Measurements from ENCODE around the gene EBF4.

The EBF4 gene

DNA sequence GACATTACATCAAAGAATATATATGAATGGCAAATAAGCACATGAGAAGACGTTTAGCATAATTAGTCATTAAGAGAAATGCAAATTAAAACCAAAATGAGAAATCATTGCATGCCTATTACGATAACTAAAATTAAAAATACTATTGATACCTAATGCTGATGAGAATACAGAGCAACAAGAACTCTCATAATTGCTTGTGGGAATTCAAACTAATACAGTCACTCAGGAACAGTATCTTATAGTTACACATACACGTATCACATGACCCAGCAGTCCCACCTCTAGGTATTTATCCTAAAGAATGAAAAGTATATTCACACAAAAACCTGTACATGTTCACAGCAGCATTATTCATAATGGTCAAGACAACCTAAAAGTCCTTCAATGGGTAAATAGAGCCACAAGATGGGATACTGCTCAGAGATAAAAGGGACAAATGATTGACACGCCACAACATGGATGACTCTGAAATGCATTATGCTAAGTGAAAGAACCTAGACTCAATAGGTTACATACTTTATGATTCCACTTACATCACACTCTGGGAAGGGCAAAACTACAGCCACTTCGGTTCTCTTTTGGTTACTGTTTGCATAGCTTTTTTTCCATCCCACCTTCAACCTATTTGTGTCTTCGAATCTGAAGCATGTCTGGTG, 91.5 kb downstream of the EBF4 start:
- Histone ChIP-seq H3K4me3 (ENCODE audit: low read length) (no peak overlapping the region), H3K9ac (ENCODE audit: low read length) (no peak overlapping the region), H3K4me1 (ENCODE audit: control insufficient read depth, insufficient read depth, low read length) (no peaks in the 10 kb centered on the region), H3K36me3 (ENCODE audit: control insufficient read depth, insufficient read depth, low read length) (no peaks in the 10 kb centered on the region), H3K27ac (ENCODE audit: low read depth, low read length) (no peak overlapping the region), H3K27me3 (ENCODE audit: control insufficient read depth, insufficient read depth, low read length) (no peaks in the 10 kb centered on the region)

GRCh38 chr20:2793471-2793870, 100.9 kb downstream of the EBF4 start:
- H3K4me1 ChIP-seq (ENCODE audit: control insufficient read depth, insufficient read depth, low read length): no peaks in the 10 kb centered on the region
- no peaks in the 10 kb centered on the region for H3K36me3 ChIP-seq (ENCODE audit: control insufficient read depth, insufficient read depth, low read length)
- H3K27me3 ChIP-seq (ENCODE audit: control insufficient read depth, insufficient read depth, low read length): no peaks in the 10 kb centered on the region

DNA sequence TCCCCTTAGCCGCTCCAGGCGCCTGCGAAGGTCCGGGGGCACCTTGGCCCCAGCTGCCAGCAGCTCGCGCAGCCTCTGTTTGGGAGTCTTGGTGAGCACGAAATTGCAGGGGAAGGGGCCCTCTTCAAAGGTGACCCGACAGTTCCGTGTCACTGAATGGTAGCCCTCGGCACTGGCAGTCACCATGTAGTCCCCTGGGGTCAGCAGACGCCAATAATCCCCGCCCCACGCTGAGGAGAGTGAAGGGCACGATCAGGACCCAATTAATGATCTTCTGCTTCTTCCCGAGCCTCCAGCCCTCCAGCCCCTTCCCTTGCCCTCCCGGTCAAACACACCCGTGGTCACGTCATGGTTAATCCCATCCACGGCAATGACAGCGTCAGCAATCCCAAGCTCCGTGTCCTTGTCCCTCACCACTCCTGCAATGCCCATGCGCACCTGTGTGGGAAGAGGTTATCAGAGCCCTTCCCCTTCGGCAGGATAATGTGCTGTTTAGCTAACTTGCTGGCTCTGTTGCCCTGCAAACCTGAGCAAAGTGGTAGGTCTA, 101.7 kb downstream of the EBF4 start:
- no peak overlapping the region for H3K27ac ChIP-seq (ENCODE audit: low read depth, low read length)
- no peaks in the 10 kb centered on the region for H3K4me1 ChIP-seq (ENCODE audit: control insufficient read depth, insufficient read depth, low read length)
- no peak overlapping the region for H3K4me3 ChIP-seq (ENCODE audit: low read length)
- no peaks in the 10 kb centered on the region for H3K27me3 ChIP-seq (ENCODE audit: control insufficient read depth, insufficient read depth, low read length)
- no peaks in the 10 kb centered on the region for H3K36me3 ChIP-seq (ENCODE audit: control insufficient read depth, insufficient read depth, low read length)
- H3K9ac ChIP-seq (ENCODE audit: low read length): no peak overlapping the region

More at GRCh38 chr20:2793471-2793870, 100.9 kb downstream of the EBF4 start:
- Histone ChIP-seq H3K9ac (ENCODE audit: low read length) (no peak overlapping the region), H3K27ac (ENCODE audit: low read depth, low read length) (no peak overlapping the region), H3K4me3 (ENCODE audit: low read length) (no peak overlapping the region)

DNA sequence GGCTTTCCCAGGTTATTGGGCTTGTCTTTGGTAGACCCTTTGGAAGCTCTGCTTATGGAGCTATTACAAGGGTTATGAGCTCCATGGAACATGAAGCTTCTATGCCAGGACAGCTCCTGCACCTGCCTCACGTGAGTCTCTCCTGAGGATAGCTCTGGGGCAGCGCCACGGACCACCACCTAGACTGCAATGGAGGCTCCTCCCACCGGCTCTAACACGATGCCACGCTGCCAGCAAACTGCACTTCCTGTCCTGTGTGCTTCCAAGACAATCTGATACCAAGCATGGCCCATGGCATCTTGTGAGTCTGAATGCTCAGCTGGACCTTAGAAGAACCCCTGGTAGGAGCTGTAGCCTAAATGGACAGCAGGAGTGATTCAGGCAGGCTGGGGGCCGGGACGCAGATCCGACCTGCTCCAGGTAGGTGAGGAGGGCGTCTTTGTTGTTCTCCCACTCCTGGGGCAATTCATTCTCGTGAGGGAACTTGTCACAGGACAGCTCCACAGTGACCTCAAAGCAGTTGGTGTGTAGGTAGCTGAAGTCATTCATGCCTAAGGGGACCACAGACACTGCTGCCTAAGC, 102.4 kb downstream of the EBF4 start:
- H3K4me1 ChIP-seq (ENCODE audit: control insufficient read depth, insufficient read depth, low read length): no peaks in the 10 kb centered on the region
- no peak overlapping the region for H3K4me3 ChIP-seq (ENCODE audit: low read length)
- H3K9ac ChIP-seq (ENCODE audit: low read length): no peak overlapping the region
- H3K27ac ChIP-seq (ENCODE audit: low read depth, low read length): no peak overlapping the region
- H3K36me3 ChIP-seq (ENCODE audit: control insufficient read depth, insufficient read depth, low read length): no peaks in the 10 kb centered on the region
- H3K27me3 ChIP-seq (ENCODE audit: control insufficient read depth, insufficient read depth, low read length): peaks cover 2% of the 10 kb centered on the region

DNA sequence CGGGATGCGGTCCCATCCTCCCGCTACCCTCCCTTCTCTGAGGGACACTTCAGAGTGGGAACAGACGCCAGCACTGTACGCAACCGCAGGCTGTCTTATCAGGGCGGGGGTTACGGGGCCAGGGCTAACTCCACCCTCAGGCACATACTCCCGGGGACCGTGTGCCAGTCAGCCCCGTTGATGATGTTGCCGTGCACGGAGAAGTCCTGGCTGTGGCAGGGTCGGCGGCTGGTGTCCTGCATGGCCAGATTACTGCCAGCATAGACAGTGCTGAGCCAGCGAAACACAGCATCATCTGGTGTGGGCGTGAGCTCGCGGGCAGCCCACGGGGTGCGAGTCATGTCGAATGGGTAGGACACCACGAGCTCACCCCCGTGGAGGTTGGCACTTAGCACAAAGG, 102.9 kb downstream of the EBF4 start:
- Histone ChIP-seq H3K9ac (ENCODE audit: low read length) (no peak overlapping the region), H3K4me1 (ENCODE audit: control insufficient read depth, insufficient read depth, low read length) (no peaks in the 10 kb centered on the region), H3K27me3 (ENCODE audit: control insufficient read depth, insufficient read depth, low read length) (peaks cover 4% of the 10 kb centered on the region), H3K27ac (ENCODE audit: low read depth, low read length) (no peak overlapping the region), H3K4me3 (ENCODE audit: low read length) (no peak overlapping the region), H3K36me3 (ENCODE audit: control insufficient read depth, insufficient read depth, low read length) (no peaks in the 10 kb centered on the region)

DNA sequence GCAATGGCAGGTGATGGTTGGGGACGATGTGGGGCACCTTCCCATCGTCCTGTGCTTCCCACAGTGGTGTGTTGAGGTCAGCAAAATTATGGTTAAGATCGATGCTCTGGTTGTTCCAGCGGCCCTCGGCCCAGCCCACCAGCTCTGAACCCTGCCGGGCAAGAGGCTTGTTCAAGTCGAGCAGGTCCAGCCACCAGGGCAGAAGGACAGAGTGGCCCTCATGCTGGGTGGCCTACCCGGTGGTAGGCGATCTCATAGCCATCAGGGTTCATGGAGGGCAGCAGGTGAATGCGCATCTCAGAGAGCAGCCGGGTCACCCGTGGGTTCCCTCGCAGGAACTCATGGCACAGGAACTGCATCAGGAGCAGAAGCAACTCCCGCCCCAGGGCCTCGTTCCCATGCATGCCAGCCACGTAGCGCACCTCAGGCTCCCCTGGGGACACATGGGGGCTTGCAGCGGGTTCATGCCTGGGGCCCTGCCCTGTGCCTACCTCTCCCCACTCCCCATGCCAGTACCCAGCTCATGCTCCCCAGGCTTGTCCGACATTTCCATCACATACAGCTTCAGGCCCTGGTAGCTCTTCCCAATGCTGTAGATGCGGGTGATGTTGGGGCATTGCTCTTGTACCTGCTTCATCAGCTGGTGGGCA, 103.6 kb downstream of the EBF4 start:
- Histone ChIP-seq H3K27ac (ENCODE audit: low read depth, low read length) (no peak overlapping the region), H3K9ac (ENCODE audit: low read length) (no peak overlapping the region), H3K27me3 (ENCODE audit: control insufficient read depth, insufficient read depth, low read length) (peaks cover 9% of the 10 kb centered on the region), H3K4me1 (ENCODE audit: control insufficient read depth, insufficient read depth, low read length) (no peaks in the 10 kb centered on the region), H3K4me3 (ENCODE audit: low read length) (no peak overlapping the region), H3K36me3 (ENCODE audit: control insufficient read depth, insufficient read depth, low read length) (no peaks in the 10 kb centered on the region)

- peaks cover 14% of the 10 kb centered on the region for H3K27me3 ChIP-seq (ENCODE audit: control insufficient read depth, insufficient read depth, low read length)
- H3K27ac ChIP-seq (ENCODE audit: low read depth, low read length): no peak overlapping the region
- no peaks in the 10 kb centered on the region for H3K36me3 ChIP-seq (ENCODE audit: control insufficient read depth, insufficient read depth, low read length)
- H3K4me3 ChIP-seq (ENCODE audit: low read length): no peak overlapping the region
- no peak overlapping the region for H3K9ac ChIP-seq (ENCODE audit: low read length)
- H3K4me1 ChIP-seq (ENCODE audit: control insufficient read depth, insufficient read depth, low read length): no peaks in the 10 kb centered on the region
Measured at GRCh38 chr20:2797136-2797983, 104.8 kb downstream of the EBF4 start.

DNA sequence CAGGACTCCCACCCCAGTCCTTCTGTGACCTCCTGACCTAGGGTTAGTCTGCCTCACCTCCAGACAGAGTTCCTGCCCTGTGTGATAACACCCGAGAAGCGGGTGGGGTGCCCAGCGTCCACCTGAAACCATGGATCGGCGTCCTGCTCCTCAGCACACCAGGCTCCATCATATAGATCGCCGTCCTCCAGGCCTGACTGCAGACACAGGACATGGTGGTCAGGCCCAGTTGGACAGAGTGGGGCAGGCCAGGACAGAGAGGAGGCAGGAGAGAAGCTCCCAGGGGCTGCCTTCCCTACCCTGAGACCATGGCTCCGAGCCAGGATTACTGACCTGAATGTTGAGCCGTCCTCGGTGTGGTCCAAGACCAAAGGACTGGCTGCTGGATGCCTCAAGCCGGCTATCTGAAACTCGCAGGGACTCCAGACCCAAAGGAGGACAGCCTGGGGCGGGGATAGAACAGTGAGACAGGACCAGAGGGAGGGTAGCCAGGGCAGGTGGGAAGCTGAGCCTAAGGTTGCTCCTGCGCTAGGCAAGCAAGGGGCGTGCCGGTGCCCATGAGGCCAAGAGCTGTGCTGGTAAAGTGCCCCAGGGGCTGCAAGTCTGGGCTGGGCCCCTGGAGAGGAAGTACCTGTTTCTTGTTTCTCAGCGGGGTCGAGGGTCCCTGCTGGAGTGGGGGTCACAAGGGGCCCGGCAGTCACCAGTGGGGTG, 105.7 kb downstream of the EBF4 start:
- Histone ChIP-seq H3K36me3 (ENCODE audit: control insufficient read depth, insufficient read depth, low read length) (no peaks in the 10 kb centered on the region), H3K27ac (ENCODE audit: low read depth, low read length) (no peak overlapping the region), H3K4me3 (ENCODE audit: low read length) (no peak overlapping the region), H3K27me3 (ENCODE audit: control insufficient read depth, insufficient read depth, low read length) (peaks cover 14% of the 10 kb centered on the region), H3K9ac (ENCODE audit: low read length) (no peak overlapping the region), H3K4me1 (ENCODE audit: control insufficient read depth, insufficient read depth, low read length) (no peaks in the 10 kb centered on the region)

GRCh38 chr20:2798814-2799213, 106.2 kb downstream of the EBF4 start:
- Histone ChIP-seq H3K27ac (ENCODE audit: low read depth, low read length) (no peak overlapping the region), H3K27me3 (ENCODE audit: control insufficient read depth, insufficient read depth, low read length) (peaks cover 14% of the 10 kb centered on the region), H3K4me3 (ENCODE audit: low read length) (no peak overlapping the region), H3K4me1 (ENCODE audit: control insufficient read depth, insufficient read depth, low read length) (no peaks in the 10 kb centered on the region), H3K9ac (ENCODE audit: low read length) (no peak overlapping the region), H3K36me3 (ENCODE audit: control insufficient read depth, insufficient read depth, low read length) (no peaks in the 10 kb centered on the region)

GRCh38 chr20:2799271-2799670, 106.7 kb downstream of the EBF4 start:
- Histone ChIP-seq H3K27ac (ENCODE audit: low read depth, low read length) (no peak overlapping the region), H3K27me3 (ENCODE audit: control insufficient read depth, insufficient read depth, low read length) (peaks cover 14% of the 10 kb centered on the region), H3K9ac (ENCODE audit: low read length) (no peak overlapping the region), H3K36me3 (ENCODE audit: control insufficient read depth, insufficient read depth, low read length) (no peaks in the 10 kb centered on the region), H3K4me3 (ENCODE audit: low read length) (no peak overlapping the region), H3K4me1 (ENCODE audit: control insufficient read depth, insufficient read depth, low read length) (no peaks in the 10 kb centered on the region)

DNA sequence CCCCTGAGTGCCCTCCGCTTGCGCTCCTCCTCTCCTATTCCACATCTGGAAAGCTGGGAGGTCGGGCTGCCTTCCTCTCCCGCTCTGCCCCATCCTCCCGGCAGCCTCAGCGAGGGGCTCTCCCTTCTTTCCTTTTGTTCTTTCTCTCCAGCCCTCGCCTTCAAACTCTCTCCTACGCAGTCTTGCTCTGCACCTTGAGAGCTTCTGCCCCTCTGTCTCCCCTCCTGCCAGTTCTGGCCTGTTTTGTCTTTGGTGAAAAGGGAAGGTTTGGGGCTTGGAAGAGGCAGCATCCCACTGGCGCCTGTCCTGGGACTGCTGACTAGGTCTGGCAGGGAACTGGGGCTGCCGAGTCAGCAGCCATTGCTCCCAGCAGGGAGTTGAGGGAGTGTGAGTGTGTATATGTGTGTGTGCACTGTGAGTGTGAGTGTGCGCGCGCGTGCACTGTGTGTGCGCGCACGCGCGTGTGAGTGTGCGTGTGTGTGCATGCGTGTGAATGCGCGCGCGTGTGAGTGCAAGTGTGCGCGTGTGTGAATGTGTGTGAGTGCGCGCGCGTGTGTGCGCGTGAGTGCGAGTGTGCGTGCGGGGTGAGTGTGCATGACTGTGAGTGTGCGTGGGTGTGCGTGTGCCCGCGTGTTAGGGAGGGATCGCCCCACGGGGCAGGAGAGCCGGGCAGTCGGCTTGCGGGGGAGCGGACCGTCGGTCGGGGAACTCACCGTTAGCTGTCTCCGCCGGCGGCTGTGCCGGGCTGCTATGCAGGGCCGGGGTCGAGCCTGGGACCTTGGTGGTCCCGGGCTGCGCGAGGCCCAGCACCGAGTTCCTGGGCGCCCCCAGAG, 107.3 kb downstream of the EBF4 start:
- H3K27me3 ChIP-seq (ENCODE audit: control insufficient read depth, insufficient read depth, low read length): peaks cover 14% of the 10 kb centered on the region
- no peaks in the 10 kb centered on the region for H3K36me3 ChIP-seq (ENCODE audit: control insufficient read depth, insufficient read depth, low read length)
- H3K4me1 ChIP-seq (ENCODE audit: control insufficient read depth, insufficient read depth, low read length): no peaks in the 10 kb centered on the region
- H3K27ac ChIP-seq (ENCODE audit: low read depth, low read length): no peak overlapping the region
- peak overlapping the region; percentile 50 for H3K4me3 ChIP-seq (ENCODE audit: low read length)
- no peak overlapping the region for H3K9ac ChIP-seq (ENCODE audit: low read length)
